GM08714 (cell line): ENCODE results near the gene TSPAN14.
"Not testable (repeated sequence)": the region's sequence is repeated elsewhere in the genome, so short reads cannot be mapped to it uniquely, and the experiment has no call there.

Source experiments
- H3K4me3 ChIP-seq: fragments of 200-500 bp; sonication (Bioruptor generic); 2 replicates; pipeline ENCODE4 v1.5.1; 2014; ENCODE audit warnings: mild to moderate bottlenecking, low read length, inconsistent platforms
- ZNF274 ChIP-seq: IDR thresholded peaks from 2 replicates; pipeline ENCODE4 v1.6.1; 2012; ENCODE audit warnings: mild to moderate bottlenecking, low read depth, low read length

TSPAN14 gene

DNA sequence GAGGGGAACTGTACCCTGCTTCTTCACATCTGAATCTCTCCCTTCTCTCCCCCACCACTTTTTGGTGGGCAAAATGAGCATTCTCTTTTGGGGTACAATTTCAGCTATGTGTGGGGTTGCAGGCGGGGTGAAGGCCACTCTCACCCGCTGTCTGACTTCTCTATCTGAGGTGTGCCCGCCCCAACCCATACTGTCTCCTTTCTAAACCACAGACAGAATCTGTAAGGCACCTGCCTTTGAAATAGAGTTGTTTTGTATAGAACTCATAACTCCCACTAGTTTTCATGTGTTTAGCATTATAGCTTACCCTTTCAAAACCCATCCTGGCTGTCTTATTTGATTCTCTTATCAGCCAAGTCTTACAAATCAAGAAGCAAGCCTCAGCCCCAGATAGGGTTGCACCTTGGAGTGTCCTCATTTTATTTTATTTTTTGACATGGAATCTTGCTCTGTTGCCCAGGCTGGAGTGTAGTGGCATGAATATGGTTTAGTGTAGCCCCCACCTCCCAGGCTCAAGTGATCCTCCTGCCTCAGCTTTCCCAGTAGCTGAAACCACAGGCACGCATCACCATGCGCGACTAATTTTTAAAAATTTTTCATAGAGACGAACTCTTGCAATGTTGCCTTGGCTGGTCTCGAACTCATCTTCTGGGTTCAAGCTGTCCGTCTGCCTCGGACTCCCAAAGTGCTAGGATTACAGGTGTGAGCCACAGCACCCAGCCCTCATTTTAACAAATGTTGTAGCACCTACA, 11.9 kb downstream of the TSPAN14 start:
- H3K4me3 ChIP-seq, result no peak overlapping the region
- no peak for TF ChIP-seq ZNF274

DNA sequence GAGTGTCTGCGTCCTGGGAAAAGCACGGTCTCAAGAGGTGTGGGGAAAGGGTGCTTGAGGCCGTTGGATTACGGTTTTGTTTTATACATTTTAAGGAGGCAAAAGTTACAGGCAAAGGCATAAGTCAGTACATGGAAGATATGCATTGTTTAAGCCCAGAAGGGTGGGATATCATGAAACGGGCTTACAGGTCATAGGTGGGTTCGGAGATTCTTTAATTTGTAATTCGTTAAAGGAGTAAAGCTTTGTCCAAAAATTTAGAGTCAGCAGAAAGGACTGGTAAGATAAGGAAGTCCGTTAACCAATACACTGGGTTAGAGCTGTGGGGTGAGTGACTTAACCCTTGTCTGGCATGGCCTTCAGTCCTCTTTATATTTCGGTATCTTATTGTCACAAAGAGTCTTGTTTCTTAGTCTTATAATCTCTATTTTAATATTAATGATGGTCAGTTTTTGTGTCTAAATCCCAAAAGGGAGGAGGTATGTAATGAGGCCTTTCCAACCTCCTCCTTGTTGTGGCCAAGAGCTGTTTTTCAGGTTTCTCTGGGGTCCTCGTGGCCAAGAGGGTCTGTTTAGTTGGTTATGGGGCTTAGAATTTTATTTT, 12.7 kb downstream of the TSPAN14 start:
- H3K4me3 ChIP-seq, result no peak overlapping the region
- TF ChIP-seq ZNF274, result no peak

GRCh38 chr10:80468002-80468401, 13.9 kb downstream of the TSPAN14 start:
- TF ChIP-seq ZNF274, result no peak
- no peak overlapping the region for H3K4me3 ChIP-seq

DNA sequence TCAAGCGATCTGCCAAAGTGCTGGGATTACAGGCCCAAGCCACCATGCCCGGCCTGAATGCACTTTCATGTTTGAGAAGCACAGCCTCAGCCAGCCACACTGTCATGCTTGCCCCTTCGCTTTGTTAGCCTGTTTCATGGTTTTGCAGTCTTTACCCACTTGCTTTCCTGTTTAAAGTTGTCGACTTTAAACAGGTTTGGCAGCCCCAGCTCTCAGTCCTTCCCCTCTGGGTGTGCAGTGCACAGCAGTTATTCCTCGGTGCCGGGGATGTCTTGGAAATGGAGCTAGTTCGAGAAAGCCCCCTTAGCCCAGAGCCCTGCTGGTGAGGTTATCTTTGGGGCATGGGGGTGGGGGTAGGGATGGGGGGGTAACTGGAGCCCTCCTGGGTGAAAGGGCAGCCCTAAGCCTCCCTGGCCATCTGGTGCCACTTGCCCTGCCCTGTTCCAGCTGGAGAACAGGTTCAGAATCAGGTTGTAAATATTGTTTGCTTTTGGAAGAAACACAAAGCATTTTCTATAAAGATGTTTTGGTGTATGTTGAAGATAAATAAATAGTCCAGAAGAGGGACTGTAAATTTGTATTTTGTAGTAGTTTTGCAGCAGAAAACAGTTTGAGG, 14.8 kb downstream of the TSPAN14 start:
- no peak overlapping the region for H3K4me3 ChIP-seq
- TF ChIP-seq ZNF274, result no peak

DNA sequence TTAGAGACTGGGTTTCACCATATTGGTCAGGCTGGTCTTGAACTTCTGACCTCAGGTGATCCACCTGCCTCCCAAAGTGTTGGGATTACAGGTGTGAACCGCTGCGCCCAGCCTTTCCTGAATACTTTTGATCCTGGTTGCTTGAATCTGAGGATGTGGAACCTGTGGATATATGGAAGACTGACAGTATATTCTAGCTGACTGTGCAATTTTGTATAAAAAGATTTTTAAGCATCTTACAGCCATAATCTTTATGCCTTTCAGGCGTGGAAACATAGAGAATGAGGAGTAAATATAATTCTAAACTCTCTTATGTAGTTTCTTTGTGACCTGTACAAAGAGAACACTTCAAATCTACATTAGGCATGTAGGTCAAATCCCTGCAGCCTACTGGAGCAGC, 16.2 kb downstream of the TSPAN14 start:
- no peak overlapping the region for H3K4me3 ChIP-seq
- TF ChIP-seq ZNF274, result no peak

DNA sequence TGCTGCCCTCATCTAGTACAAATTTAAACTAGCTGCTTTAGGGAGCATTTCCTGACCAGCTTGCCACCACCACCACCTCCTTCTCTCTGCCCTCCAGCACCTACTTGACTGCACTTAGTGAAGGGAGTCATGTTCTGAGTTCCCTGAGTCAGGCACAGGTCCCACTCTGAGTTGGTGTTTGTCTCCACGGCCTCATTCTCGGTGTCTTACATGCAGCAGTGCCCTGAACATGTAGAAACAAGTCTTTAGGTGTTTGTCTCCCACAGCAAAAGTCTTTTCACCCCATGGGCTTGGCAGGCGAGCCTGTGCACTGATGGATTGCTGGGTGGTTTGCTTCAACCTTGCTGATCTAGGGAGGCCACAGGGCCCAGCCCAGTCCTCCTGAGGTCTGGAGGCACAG, 16.9 kb downstream of the TSPAN14 start:
- TF ChIP-seq ZNF274, result no peak
- no peak overlapping the region for H3K4me3 ChIP-seq

DNA sequence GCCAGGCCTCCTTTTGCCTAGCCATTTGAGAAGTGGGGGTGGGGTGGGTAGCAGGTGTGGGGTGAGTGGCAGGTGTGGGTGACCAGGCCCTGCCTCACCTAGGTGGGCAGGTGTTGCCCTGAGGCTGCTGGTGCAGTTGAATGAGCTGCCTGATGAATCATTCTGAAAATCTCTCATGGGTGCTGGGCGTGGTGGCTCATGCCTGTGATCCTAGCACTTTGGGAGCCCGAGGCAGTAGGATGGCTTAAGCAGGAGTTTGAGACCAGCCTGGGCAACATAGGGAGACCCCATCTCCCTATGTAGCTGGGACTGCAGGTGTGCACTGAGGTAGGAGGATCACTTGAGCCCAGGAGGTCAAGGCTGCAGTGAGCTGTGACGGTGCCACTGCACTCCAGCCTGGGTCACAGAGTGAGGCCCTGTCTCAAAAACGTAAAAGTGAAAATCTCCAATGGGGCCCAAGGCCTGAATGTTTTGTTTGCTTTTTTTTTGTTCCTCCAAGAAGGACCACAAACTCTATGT, 17.7 kb downstream of the TSPAN14 start:
- no peak for TF ChIP-seq ZNF274
- no peak overlapping the region for H3K4me3 ChIP-seq

- no peak for TF ChIP-seq ZNF274
- no peak overlapping the region; the same call in 1 of the 2 replicates for H3K4me3 ChIP-seq
These were observed 18.4 kb downstream of the TSPAN14 start for GRCh38 chr10:80472234-80473095.

DNA sequence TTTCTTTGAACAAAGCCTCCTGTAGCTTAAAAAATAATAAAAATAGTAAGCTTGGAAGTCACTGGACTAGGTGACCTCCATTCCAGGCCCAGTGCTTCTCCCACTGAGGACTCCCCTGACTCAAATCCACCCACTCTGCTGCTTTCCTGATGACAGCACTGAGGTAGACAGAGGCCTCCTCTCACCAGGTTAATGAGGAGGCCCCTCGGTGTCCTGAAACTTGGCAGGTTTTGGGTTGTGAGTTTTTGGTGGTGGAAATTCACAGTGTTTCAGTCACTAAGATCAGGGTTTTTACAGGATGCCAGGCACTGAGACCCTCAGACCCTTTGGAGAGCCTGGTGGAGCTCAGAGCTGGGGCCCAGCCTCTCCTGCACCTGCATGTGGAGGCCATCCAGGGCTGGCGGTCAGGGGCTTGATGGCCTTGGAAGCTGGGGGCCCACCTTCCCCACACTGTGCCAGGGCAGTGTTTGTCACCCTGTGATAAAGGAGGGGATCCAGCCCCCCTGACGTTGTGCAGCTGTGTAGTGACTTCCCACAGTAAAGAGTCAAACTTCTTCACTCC, 19.1 kb downstream of the TSPAN14 start:
- TF ChIP-seq ZNF274, result no peak
- no peak overlapping the region; the same call in 1 of the 2 replicates for H3K4me3 ChIP-seq

DNA sequence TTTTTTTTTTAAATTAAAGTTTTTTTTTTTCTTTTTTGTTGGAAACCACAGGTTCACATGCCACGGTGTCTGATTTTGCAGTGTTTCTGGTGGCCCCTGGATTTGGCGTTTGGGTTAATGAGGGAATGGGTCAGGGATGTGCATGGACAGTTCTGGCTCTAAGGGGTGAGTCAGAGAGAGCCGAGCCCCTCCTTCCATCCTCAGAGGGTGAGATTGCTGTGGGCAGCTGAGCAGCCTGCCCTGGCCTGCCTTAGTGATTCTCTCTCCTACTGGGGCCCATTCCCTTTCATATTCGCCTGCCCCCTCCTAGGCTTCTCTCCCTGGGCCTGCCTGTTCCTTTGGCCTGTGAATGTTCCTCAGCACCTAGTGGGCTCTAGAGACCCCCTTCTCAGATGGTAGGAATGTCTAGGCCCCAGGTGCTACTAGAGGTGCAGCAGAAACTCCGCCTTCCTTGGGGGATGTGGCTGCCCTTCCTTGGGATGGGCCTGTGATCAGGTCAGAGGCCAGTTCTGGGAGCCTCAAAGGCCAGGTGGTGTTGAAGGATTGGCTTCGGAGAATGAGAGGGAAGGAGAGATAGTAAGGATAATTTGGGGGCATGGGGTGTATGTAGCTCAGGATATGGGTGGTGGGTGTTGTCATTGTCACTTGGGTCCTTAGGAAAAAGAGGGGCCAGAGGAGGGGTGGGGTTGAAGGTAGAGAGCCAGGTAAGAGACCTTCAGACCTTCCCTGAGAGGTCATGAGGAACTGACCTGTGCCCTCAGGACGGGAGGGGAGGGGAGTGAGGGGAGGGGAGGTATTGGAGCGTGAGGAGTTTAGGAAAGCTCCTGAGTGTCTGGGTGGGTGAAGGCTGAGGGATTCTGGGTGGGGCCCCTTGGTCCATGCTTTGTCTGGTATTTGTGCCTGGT, 19.8 kb downstream of the TSPAN14 start:
- TF ChIP-seq ZNF274, result no peak
- H3K4me3 ChIP-seq, result no peak overlapping the region

GRCh38 chr10:80474597-80474910, 20.4 kb downstream of the TSPAN14 start:
- TF ChIP-seq ZNF274, result no peak
- no peak overlapping the region for H3K4me3 ChIP-seq

- no peak for TF ChIP-seq ZNF274
These were observed 20.8 kb downstream of the TSPAN14 start for GRCh38 chr10:80474941-80475340.

DNA sequence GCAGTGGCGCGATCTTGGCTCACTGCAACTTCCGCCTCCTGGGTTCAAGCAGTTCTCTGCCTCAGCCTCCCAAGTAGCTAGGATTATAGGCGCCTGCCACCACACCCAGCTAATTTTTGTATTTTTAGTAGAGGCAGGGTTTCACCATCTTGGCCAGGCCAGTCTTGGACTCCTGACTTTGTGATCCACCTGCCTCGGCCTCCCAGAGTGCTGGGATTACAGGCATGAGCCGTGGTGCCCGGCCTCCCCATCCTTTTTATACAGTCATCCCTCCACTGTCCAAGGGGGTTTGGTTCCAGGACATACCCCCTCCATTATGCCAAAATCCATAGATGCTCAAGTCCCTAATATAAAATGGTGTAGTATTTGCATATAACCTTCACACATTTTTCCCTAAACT, 21.5 kb downstream of the TSPAN14 start:
- H3K4me3 ChIP-seq, result not testable (repeated sequence)

More at GRCh38 chr10:80474941-80475340, 20.8 kb downstream of the TSPAN14 start:
- no peak overlapping the region for H3K4me3 ChIP-seq
